ENCODE measurements around the gene CCR5.
"Not testable (repeated sequence)": the region's sequence is repeated elsewhere in the genome, so short reads cannot be mapped to it uniquely, and the experiment has no call there.

CCR5 gene

DNA sequence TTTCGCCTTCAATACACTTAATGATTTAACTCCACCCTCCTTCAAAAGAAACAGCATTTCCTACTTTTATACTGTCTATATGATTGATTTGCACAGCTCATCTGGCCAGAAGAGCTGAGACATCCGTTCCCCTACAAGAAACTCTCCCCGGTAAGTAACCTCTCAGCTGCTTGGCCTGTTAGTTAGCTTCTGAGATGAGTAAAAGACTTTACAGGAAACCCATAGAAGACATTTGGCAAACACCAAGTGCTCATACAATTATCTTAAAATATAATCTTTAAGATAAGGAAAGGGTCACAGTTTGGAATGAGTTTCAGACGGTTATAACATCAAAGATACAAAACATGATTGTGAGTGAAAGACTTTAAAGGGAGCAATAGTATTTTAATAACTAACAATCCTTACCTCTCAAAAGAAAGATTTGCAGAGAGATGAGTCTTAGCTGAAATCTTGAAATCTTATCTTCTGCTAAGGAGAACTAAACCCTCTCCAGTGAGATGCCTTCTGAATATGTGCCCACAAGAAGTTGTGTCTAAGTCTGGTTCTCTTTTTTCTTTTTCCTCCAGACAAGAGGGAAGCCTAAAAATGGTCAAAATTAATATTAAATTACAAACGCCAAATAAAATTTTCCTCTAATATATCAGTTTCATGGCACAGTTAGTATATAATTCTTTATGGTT, at the start of gene CCR5:
TSS of gene CCR5 (plus strand) at position 108 of the 680 bp plus-strand sequence. CDS start 1,957 bp downstream, outside the sequence.
- DNase-seq = no peak

DNA sequence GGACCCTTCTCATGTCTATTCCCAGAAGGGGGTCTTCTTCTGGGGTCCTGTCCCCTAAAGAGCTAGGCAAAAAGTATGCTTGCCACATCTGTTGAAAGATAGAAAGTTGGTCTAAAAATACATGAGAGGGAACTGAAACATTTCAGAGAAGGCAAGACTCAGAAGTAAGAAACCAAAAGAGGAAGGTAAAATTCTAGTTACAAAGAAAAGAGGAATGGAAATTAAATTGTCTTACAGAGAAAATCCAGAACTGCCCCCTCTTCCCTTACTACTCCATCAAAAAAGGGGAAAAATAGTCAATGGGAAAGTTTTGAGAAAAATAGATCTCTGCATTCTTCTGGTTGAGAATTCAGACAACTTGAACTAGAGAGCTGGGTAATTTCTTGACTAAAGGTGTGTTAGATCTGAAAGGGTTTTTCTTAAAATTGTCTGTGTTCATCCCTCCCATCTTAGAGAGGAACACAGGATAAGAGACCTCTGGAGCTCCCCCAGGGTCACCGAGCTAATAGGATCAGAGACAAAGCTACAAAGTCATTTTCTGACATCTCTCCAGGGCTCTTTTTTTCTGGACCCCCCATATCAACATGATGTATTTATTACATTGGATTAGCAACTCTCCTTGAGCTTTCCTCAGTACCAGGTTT, 49.2 kb upstream of the CCR5 start:
- no peak for DNase-seq

DNA sequence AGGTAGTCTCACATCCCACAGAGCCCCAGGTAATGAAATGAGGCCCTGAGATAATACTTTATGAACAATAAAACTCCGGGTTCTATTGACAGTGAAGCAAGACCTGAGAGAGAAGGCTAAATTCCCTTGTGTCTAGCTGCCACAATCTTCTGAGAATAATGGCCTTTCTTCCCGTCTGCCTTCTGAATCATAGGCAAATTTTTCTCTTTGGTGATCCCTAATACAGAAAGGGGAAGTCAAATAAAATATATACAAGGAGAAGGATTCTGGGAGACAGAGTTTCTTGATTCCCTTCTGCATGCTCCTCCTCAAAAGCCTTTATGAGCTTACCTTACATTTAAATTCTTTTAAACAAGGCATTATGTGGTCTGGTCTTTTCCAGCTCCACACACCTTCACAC, 46.7 kb upstream of the CCR5 start:
- no peak for DNase-seq

DNA sequence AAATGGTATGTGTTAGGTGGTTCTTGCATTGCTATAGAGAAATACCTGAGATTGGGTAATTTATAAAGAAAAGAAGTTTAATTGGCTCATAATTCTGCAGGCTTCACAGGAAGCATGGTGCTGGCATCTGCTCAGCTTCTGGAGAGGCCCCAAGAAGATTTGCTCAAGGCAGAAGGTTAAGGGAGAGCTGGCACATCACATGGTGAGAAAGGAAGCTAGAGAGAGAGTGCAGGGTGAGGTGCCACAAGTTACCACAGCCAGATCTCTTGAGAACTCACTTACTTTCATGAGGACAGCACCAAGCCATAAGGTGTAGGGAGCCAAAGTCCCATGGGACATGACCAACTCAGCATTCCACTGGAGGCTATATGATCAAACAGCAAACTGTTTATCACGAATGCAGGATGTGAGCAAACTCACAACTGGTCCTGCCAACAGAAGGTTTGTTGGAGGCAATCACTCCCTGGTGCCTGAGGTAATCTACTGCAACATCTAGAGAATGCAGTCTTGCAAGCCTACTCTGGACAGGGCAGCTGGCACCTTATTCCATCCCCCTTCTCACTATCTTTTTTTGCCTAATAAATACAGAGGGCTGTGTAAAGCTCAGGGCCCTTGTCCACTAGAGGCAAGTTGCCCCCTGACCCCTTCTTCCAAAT, 45.0 kb upstream of the CCR5 start:
- no peak for DNase-seq

DNA sequence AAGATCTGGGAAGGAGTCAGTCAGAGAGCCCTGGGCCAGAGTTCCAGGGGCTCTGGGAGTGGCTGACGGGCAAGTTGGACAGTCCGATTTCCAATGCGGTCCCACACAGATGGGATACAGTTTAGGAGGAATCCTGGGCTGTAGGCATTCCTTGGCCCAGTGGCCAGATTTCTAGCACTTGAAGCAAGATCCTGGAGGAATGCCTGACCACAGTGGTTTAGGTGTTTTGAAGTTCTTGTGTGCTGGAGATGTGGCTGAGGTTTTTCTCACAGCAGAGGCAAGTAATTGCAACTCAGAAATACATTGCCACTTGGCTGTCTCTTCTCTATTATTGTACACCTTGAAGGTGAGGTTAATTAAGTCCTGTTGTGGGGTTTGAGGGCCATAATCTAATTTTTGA, 40.1 kb upstream of the CCR5 start:
- DNase-seq = not testable (repeated sequence)

DNA sequence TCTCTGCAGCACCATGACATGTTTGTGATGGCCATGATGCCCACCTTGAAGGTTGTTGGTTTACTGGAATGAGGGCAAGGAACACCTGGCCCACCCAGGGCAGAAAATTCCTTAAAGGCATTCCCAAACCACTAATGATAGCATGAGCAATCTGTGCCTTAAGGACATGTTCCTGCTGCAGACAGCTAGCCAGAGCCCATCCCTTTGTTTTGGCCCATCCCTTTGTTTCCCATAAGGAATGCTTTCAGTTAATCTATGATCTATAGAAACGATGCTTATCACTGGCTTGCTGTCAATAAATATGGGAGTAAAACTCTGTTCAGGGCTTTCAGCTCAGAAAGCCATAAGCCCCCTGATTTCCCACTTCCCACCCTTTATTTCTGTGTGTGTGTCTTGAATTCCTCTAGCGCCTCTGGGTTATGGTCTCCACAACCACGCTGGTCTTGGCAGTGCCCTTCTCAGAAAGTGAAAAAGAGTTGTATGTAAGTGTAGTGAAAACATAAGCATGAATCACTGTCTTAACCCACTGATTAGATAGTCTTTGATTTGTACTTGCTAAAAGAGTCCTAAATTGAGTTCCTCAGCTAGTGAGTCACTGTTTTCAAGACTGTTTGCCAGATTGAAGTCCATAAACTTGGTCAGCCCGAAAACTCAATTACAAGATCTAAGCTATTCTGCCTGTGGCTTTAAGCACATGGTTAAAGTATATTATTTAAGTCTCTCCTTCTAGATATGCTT, 35.8 kb upstream of the CCR5 start:
- no peak for DNase-seq

DNA sequence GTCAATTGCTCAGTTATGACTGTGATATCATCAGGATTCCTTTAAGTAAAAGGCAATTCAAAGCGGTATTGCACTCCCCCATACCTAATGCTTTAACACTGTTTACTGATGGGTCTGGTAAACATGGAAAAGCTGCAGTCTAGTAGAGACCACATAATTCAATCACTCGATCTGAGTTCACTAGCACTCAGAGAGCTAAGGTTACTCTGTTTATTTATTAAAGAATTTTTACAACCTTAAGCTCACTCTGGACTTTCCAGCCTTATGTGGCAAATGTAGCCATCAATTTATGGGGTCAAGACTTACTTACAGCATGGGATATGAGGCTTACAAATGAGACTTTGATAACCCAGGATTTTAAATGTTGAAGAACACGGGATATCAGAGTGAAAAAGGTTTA, 35.2 kb upstream of the CCR5 start:
- DNase-seq = no peak

DNA sequence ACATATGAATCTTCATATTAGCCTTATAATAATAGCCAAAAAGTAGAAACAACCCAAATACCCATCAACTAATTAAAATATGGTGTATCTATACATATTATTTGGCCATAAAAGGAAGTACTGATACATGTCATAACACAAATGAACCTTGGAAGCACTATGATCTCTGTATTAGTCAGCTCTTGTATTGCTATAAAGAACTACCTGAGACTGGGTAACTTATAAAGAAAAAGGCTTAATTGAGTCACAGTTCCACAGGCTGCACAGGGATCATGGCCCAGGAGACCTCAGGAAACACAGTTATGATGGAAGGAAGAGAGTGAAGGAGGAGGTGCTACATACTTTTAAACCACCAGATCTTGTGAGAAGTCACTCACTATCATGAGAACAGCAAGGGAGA, 32.8 kb upstream of the CCR5 start:
- no peak for DNase-seq

DNA sequence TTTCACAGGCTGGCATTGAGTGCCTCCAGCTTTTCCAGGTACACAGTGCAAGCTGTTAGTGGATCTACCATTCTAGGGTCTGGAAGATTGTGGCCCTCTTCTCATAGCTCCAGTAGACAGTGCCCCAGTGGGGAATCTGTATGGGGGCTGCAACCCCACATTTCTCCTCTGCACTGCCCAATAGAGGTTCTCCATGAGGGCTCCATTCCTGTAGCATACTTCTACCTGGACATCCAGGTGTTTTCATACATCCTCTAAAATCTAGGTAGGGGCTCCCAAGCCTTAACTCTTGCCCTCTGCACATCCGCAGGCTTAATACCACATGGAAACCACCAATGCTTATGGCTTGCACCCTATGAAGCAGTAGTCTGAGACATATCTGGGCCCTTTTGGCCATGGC, 31.9 kb upstream of the CCR5 start:
- no peak for DNase-seq

DNA sequence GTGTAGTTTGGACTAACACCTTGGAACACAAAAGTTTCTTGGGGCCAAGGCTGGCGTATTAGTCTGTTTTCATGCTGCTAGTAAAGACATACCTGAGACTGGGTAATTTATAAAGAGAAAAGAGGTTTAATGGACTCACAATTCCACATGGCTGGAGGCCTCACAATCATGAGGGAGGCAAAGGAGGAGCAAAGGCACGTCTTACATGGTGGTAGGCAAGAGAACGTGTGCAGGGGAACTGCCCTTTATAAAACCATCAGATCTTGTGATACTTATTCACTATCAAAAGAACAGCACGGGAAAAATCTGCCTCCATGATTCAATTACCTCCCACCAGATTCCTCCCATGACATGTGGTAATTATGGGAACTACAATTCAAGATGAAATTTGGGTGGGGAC, 26.3 kb upstream of the CCR5 start:
- no peak for DNase-seq

DNA sequence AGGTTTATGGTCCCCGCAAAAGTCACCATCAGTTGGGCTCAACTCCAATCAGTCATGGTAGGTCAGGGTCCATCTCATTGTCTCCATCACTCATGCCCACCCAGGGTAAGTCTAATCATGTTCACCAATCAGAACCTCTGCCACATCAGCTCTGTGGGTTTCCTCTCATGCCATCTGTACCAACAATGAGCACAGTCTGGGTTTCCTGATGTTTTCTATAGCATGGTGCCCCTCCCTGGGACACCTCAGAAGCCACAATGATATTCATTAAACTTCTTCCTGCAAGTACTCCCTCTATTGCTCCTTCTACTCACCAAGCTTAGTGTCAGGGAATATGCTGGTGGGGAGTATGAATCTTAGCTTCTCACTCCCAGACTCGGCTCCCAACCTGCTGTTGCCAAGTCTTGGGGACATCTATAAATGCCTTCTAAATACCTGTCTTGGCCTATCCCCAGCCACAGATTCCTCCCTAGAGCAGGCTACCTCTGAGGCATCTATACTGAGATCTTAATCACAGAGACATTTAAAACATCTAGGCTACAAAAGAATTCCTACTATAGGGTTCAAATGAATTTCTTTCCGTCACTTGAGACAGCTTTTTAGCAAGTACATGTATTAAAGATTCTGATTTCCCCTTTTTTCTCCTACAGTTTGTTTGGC, 21.8 kb upstream of the CCR5 start:
- DNase-seq = no peak

DNA sequence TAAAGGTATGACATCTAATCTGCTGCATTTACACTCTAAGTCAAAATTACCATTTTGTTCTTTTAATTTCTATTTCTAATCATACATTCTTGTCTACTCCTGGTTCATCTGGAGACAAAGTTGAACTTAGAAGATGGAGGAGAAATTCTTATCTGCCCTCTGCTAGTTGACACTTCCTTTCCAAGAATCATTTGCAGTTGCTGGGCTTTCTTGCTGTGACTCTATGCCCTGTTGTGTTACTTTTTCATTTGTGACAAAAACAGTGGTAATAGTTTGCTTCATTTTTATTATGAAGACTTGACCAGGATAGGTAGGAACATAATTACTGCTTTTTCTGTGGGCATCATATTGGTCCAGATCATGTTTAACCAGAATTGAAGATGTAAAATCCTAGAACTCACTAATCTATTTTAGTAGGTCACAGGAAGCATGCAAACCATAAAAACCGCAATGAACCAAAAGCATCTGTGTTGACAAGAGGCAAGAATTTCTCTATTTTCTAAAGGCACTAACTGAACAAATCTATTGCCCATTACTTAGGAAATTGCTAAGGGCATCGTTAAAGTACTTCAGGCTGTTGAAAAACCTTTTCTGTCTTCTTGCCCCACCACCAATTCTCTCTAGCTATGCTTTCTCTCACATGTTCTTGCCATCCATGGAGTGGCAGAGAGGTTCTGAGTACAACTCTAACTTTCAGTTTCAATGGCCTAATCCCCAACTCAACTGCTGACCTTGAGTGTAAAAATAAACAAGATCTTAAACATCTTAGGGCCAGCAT, 21.1 kb upstream of the CCR5 start:
- no peak for DNase-seq

DNA sequence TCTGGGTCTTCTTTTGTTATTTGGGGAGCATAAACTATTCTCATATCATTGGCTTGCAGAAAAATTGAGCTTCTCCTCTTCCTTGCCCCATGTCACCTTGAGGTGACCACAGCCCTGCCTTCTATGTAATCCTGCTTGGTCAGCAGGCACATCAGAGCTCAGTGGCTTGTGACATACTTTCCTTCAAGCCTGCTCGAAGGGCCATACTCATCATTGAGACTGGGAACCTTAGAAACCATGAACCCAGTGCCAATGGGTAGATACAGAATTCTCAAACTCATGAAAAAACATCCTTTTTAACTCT, 20.5 kb upstream of the CCR5 start:
- no peak for DNase-seq

DNA sequence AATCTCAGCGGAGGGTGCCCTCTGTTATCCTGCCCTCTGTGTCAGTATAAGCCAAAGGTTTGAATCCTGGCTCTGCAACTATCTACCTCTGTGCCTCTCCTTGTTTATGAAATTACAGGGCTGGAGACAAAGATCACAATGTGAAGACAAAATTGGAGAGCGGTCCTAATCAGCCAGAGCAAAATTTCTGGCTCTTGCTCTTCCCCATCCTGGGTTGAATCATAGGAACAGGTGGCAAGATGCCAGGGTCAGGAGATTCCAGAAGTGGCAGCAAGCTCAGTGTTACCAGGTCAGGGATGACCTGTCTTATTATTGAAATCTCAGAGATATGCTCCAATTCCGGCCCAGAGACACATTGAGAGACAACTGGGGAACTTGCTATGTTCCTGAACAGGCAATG, 19.1 kb upstream of the CCR5 start:
- DNase-seq = no peak

DNA sequence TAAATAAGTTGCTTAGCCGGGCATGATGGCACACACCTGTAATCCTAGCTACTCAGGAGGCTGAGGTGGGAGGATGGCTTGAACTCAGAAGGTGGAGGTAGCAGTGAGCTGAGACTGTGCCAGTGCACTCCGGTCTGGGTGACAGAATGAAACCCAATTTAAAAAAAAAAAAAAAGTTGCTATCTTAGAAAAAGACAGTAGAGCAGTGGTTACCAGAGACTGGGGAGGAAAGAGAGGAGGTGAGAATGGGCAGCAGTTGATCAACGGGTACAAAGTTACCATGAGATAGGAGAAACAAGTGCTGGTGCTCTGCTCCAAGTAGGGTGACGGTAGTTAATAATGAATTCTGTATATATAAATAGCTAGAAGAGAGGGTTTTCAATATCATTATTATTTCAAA, 17.7 kb upstream of the CCR5 start:
- DNase-seq = no peak

DNA sequence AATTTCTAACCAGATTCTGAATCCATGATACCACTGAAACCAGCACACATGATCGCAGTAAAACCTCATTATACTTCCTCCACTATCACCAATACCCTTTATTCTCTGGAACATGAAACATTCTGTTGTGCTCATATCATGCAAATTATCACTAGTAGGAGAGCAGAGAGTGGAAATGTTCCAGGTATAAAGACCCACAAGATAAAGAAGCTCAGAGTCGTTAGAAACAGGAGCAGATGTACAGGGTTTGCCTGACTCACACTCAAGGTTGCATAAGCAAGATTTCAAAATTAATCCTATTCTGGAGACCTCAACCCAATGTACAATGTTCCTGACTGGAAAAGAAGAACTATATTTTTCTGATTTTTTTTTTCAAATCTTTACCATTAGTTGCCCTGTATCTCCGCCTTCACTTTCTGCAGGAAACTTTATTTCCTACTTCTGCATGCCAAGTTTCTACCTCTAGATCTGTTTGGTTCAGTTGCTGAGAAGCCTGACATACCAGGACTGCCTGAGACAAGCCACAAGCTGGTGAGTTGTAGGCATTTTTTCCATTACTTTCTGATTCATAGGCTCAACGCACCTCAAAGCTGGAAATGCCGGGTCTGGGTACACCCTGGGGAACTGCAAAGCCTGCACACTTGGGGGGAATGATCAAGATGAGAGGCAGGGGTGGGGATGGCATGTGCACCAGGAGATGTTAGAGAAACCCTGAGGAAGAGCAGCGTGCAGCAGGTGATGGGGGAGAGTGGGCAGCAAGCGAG, 16.9 kb upstream of the CCR5 start, which contains the start of gene CCR2:
TSS of gene CCR2 (plus strand) at position 465 of the 764 bp plus-strand sequence. CDS start 3,417 bp downstream, outside the sequence.
- DNase-seq = no peak

DNA sequence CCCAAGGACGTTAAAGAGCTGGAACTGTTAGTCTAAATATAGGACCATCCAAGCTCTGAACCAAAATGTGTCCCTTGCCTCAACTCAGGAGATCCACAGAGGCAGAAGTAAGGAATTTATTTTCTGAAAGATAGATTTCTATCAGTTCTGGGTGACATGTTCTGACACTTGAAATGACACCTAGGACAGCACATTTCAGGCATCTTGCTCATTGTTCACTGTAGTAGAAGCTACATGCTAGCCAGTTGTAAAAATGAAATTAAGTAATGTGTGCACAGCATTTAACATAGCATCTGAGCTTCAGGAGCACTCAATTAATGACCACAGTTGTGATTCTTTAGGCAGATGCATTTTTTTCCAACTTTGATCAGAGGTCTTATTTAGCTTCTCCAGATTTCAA, 16.3 kb upstream of the CCR5 start:
- DNase-seq = no peak

DNA sequence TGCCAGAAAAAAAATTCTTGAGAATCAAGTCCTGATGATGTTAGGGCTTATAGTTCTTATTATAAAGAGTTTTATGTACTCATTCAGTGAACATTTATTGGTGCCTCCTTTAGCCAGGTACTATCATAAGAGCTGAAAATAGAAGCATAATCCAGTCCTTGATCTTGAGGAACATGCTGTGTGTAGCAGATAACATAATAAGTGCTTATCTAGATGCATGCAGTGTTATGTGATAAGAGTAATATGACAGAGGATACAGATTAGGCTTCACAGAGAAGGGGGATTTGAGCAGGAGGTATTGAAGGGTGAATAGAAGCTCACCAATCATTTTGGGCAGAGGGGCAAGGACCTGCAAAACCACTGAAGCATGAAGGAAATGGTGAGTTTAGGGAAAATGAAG, 15.8 kb upstream of the CCR5 start:
- DNase-seq = no peak

DNA sequence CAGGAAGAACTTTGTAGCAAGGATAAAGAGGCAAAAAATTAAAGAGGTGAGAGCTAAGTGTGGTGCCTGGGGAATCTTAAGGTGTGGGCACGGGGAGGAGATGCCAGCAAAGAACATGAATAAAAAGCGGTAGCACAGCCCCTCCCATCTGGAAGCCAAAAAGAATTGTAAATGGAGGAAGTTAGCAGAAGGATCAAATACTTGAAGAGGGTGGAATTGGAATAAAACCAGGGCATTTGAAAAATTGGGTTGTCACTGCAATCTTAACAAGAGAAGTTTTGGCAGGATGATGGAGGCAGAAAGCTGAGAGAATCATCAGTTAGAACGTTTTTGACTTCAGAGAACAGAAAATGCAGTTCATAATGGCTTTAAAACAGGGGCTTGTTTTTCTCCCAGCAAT, 14.5 kb upstream of the CCR5 start:
- no peak for DNase-seq

DNA sequence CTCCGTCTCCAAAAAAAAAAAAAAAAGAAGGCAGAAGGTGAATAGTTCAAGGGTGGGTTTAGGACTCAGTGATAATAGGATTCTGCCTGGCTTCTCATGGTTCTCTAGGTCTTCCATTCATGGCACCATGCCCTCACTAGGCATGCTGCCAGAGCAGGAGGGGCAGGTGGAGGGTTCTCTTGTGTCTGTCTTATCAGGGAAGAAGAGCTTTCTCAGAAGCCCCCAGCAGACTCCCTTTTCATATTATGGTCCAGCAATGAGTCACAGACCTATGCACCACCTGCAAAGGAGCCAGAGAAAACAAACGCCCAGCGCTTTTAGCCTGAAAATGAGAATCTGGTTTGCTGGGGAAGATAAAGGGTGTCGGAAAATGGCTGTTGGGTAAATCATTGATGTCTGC, 13.8 kb upstream of the CCR5 start:
- DNase-seq = no peak

DNA sequence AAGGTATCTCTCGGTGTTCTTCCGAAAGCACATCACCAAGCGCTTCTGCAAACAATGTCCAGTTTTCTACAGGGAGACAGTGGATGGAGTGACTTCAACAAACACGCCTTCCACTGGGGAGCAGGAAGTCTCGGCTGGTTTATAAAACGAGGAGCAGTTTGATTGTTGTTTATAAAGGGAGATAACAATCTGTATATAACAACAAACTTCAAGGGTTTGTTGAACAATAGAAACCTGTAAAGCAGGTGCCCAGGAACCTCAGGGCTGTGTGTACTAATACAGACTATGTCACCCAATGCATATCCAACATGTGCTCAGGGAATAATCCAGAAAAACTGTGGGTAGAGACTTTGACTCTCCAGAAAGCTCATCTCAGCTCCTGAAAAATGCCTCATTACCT, 12.3 kb upstream of the CCR5 start:
- no peak for DNase-seq
